Breast epithelium (tissue), 4 donors: ENCODE results near the gene FCMR. TPM values are rescaled to one million over a fixed set of nuclear protein-coding genes. Genes with fewer than 3 reads are reported as not detected.

Experiments used
- DNase-seq, 2 donors: peaks; one replicate each; pipeline ENCODE4 v3.0.0-alpha.2; 2019; ENCODE audit warnings: low spot score in 2 of 2
- H3K27ac ChIP-seq, 2 donors: fragments of 200-600 bp; sonication (generic) in 1 of 2; one replicate each; pipeline ENCODE4 v1.5.1; 2016 to 2019; ENCODE audit warnings: mild to moderate bottlenecking in 1 of 2
- H3K27me3 ChIP-seq, 2 donors: fragments of 200-600 bp; sonication (generic) in 1 of 2; one replicate each; pipeline versions ENCODE4 v1.5.1 to v1.6.0; 2017 to 2019; ENCODE audit warnings: control low read depth in 1 of 2, mild to moderate bottlenecking in 1 of 2
- H3K36me3 ChIP-seq: fragments of 200-600 bp; one replicate; pipeline ENCODE4 v1.5.1; 2019
- H3K4me1 ChIP-seq, 2 donors: fragments of 200-600 bp; sonication (generic); one replicate each; pipeline ENCODE4 v1.5.1; 2016 to 2019; ENCODE audit warnings: control low read depth in 1 of 2
- H3K4me3 ChIP-seq, 3 donors: fragments of 200-600 bp; sonication (generic); 1 replicate in 2 of 3; 2 replicates in 1 of 3; pipeline ENCODE4 v1.5.1; 2016 to 2019; ENCODE audit warnings: mild to moderate bottlenecking in 3 of 3, moderate library complexity in 2 of 3
- H3K9me3 ChIP-seq, 2 donors: fragments of 200-600 bp; sonication (generic) in 1 of 2; one replicate each; pipeline ENCODE4 v1.5.1; 2016 to 2019; ENCODE audit warnings: control low read depth in 1 of 2
- CTCF ChIP-seq, 3 donors: fragments of 450-650 bp; IDR thresholded peaks; one replicate each; pipeline ENCODE4 v1.5.1; 2016 to 2017; ENCODE audit warnings: antibody characterized with exemption in 3 of 3, mild to moderate bottlenecking in 3 of 3, moderate library complexity in 3 of 3
- POLR2A ChIP-seq: fragments of 450-650 bp; IDR thresholded peaks from one replicate; pipeline ENCODE4 v1.6.1; 2016; ENCODE audit warnings: antibody characterized with exemption, mild to moderate bottlenecking, moderate library complexity
- POLR2AphosphoS5 ChIP-seq, 3 donors: sonication (generic); formaldehyde crosslinking; IDR thresholded peaks; one replicate each; pipeline ENCODE4 v1.6.1; 2017; ENCODE audit warnings: antibody characterized with exemption in 3 of 3
- intact Hi-C: fragments of 100-400 bp; cut with DNase I; formaldehyde crosslinking; loops from one replicate; pipeline ENCODE4 v1.15.1; 2023; ENCODE audit warnings: low total_unique reads
- total RNA-seq, 3 donors: library from RNA; depleted of rRNA; stranded (reverse); fragments of >200 nt; gene quantifications; one replicate each; pipeline ENCODE4 v1.1.0, GENCODE V29; 2016

The FCMR gene
- total RNA-seq, 3 donors from 2014 or later: 1.1 to 11.0 (median 3.3) TPM

DNA sequence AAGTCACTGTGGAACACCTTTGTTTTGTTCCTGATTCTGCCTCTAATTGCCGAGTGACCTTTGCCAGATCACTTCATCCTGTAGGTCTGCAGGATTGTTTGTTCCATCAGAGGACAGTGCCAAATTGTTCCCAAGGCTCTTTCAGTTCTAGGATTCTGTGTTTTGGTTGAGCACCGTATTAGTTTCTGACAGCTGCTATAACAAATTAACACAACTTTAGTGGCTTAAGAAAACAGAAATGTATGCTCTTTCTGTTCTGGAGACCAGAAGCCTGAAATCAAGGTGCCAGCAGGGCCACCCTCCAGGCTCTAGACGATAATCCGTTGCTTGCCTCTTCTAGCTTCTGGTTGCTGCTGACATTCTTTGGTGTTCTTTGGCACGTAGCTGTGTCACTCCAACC is 27.9 kb upstream of the FCMR start:
- no peak for DNase-seq
- TF ChIP-seq POLR2AphosphoS5 (IDR thresholded peaks at IDR 0.05) (no peak), CTCF (IDR thresholded peaks at IDR 0.05) (no peak), POLR2A (no peak)
- intact Hi-C loops: no loop called here
- peaks cover 0 to 9% of the 10 kb centered on the region in 2 donors for H3K4me1 ChIP-seq
- H3K9me3 ChIP-seq: no peaks in the 10 kb centered on the region
- no peak overlapping the region for H3K27ac ChIP-seq
- H3K4me3 ChIP-seq: no peak overlapping the region
- no peaks in the 10 kb centered on the region for H3K36me3 ChIP-seq
- no peaks in the 10 kb centered on the region for H3K27me3 ChIP-seq

GRCh38 chr1:206949208-206949607 is 27.5 kb upstream of the FCMR start:
- H3K4me3 ChIP-seq: no peak overlapping the region
- no peaks in the 10 kb centered on the region for H3K27me3 ChIP-seq
- no peaks in the 10 kb centered on the region for H3K9me3 ChIP-seq
- H3K36me3 ChIP-seq: no peaks in the 10 kb centered on the region
- DNase-seq: no peak
- no peak overlapping the region for H3K27ac ChIP-seq
- TF ChIP-seq CTCF (IDR thresholded peaks at IDR 0.05) (no peak), POLR2A (no peak), POLR2AphosphoS5 (IDR thresholded peaks at IDR 0.05) (no peak)
- peaks cover 0 to 7% of the 10 kb centered on the region in 2 donors for H3K4me1 ChIP-seq
- intact Hi-C loops: no loop called here

DNA sequence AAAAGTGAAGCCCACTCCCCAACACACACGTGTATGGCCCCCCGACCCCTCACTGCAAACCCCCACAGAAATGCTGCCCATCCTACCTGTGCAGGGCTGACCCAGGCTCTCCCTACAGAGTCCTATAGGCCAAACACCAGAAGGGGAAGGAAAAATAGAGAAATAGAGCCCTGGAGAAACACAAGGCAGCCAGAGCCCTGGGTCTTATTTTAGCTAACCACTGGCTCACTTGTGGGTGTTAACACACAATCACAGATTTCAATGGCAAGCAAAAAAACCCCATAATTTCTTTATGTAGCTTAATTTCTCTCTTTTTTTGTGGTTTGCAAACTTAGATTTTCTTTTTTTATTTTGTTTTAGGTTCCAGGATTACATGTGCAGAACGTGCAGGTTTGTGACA is 25.5 kb upstream of the FCMR start:
- Histone ChIP-seq H3K27ac (no peak overlapping the region), H3K36me3 (no peaks in the 10 kb centered on the region), H3K4me1 (no peaks in the 10 kb centered on the region), H3K27me3 (no peaks in the 10 kb centered on the region), H3K4me3 (no peak overlapping the region), H3K9me3 (no peaks in the 10 kb centered on the region)
- no peak for TF ChIP-seq POLR2A
- no peak for TF ChIP-seq CTCF (IDR thresholded peaks at IDR 0.05)
- no peak for TF ChIP-seq POLR2AphosphoS5 (IDR thresholded peaks at IDR 0.05)
- intact Hi-C loops: no loop called here
- DNase-seq: no peak

GRCh38 chr1:206946261-206946660 is 24.5 kb upstream of the FCMR start, which contains the start of gene PIGR:
Gene PIGR (minus strand): TSS chr1:206946466. CDS start chr1:206940531, 5,935 bp downstream.
- DNase-seq: no peak
- peak within 1 kb of the TSS in 2 of 3 donors; percentile 35 to 41 for H3K4me3 ChIP-seq
- H3K27me3 ChIP-seq: no peaks in the 10 kb centered on the region
- peak within 1 kb of the TSS; percentile 64 to 78 for H3K27ac ChIP-seq
- intact Hi-C loops: no loop called here
- no peaks in the 10 kb centered on the region for H3K4me1 ChIP-seq
- no peaks in the 10 kb centered on the region for H3K9me3 ChIP-seq
- TF ChIP-seq POLR2A (no peak), POLR2AphosphoS5 (IDR thresholded peaks at IDR 0.05) (no peak), CTCF (IDR thresholded peaks at IDR 0.05) (no peak)
- H3K36me3 ChIP-seq: no peaks in the 10 kb centered on the region

GRCh38 chr1:206945779-206946178 is 24.0 kb upstream of the FCMR start:
- TF ChIP-seq CTCF (IDR thresholded peaks at IDR 0.05): no peak
- TF ChIP-seq POLR2A: no peak
- no peak for TF ChIP-seq POLR2AphosphoS5 (IDR thresholded peaks at IDR 0.05)
- Histone ChIP-seq H3K36me3 (no peaks in the 10 kb centered on the region), H3K27me3 (no peaks in the 10 kb centered on the region), H3K9me3 (no peaks in the 10 kb centered on the region), H3K4me3 (peak overlapping the region in 2 of 3 donors; percentile 35 to 41), H3K27ac (peak overlapping the region; percentile 64 to 78), H3K4me1 (no peaks in the 10 kb centered on the region)
- intact Hi-C loops: no loop called here
- DNase-seq: no peak
